Activated CD8-positive, alpha-beta memory T cell treated with anti-CD3 and anti-CD28 coated beads, Interleukin-2, amount 50 U/mL, for 1 hour (primary cell): Measurements from ENCODE around the gene ATG13.
A peak's percentile ranks its signal among the peaks of the same experiment; 100 is the strongest.
"Not testable (repeated sequence)": the region's sequence is repeated elsewhere in the genome, so short reads cannot be mapped to it uniquely, and the experiment has no call there.

ENCODE experiments used
- DNase-seq: peaks from one replicate; pipeline ENCODE4 v3.0.0-alpha.2; 2020; ENCODE audit errors: extremely low read depth

ATG13 gene

DNA sequence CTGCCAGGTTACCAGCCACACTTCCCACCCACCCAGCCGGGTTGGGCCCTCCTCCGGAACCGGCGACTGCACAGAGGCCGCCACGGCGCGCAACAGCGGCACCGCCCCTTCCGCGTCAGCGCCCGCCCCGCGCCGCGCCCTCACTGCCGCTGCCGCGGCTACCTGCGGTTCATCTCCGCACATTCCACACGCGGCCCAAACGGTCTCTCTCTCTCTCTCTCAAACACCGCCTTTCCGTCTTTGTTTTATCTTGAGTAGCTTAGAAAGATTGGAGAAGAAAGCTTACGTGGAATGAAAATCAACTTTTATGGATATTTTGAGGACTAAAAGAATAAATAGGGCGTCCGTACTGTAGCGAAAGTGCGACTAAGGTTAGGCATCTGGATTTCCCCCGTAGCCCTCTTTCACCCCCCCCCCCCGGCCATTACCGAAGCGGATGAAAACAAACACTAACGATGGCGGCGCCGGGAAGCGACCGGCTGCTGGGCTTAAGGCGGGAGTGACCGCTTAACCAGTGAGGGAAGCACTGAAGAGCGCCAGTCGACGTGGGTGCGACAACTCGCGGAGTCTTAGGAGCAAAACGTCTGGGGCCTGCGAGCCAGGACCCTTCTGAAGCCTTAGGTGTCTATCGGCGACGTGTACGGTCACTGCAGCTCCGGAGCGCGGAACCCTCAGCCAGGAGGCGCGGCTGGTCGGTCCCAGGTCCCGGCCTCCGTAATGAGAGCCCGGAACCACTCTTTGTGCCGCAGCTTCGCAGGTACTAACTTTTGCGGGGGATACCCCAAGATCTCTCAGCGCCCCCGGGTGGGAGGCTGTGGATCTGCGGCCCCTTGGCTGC, at the start of gene ATG13, which contains the start of gene HARBI1:
ATG13 (plus strand) TSS at position 420 of the 838 bp plus-strand sequence. CDS start 26,739 bp downstream, outside the sequence.
HARBI1 (minus strand) TSS at position 94 of the 838 bp plus-strand sequence. CDS start 990 bp downstream, outside the sequence.
- peak; percentile 71 for DNase-seq

DNA sequence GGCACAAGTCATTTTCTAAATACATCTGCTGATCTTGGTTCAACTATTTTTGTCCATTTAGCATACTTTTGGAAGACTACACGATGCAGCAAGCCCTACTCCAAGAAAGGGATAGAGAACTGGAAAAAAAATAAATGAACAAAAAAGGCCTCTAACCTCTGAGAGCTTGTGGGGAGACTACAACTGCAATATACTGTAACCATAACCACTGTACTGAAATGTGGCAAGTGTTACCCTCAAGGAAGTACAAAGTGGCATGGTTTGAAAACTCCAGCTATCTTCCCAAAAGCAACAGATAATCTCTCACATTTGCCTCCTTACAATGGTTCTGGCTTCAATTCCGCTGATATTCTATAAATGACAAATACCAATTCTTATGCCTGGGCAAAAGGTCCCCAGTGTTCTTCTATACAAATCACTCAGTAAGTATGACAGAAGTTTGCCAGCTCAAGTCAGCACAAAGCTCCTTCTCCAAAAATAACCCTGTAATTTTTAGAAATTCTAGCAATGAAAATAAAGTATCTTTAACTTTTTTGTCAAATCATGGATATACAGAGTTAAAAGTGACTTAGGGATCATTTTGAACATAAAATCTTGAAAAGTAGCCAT, 46.5 kb upstream of the ATG13 start:
- DNase-seq, result no peak

DNA sequence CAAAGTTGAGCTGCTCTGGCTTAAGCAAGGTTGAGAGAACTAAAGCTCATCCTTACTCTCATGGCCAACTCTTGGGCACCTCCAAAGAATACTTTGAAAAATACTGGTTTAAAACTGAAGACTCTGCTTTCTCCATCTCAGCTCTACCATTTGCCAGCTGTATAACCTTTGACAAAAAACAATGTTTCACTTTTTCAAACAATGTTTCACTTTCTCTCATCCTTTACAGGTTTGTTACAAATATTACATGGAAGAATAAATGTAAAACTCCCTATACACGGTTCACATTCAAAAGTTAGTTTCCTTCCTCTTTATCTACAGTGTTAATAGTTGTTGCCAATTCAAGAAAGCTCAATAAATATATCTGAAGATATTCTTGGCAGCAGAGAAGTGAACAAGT, 42.7 kb upstream of the ATG13 start:
- no peak for DNase-seq

- DNase-seq, result no peak
These were observed 40.3 kb upstream of the ATG13 start for GRCh38 chr11:46577058-46577457.

- no peak for DNase-seq
These were observed 34.8 kb upstream of the ATG13 start for GRCh38 chr11:46582588-46582987.

GRCh38 chr11:46583513-46583912, 33.8 kb upstream of the ATG13 start:
- not testable (repeated sequence) for DNase-seq

DNA sequence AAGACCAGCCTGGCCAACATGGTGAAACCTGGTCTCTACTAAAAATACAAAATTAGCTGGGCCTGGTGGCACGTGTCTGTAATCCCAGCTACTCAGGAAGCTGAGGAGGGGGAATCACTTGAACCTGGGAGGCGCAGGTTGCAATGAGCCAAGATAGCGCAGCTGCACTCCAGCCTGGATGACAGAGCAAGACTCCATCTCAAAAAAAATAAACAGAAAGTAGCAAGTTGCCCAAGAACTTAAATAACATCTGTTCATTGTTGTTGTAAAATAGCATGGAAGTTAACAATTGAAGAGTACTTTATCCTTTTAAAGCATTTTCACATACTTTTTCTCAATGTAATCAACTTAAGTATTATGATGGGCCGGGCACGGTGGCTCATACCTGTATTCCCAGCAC, 29.2 kb upstream of the ATG13 start:
- no peak for DNase-seq

GRCh38 chr11:46588915-46589314, 28.4 kb upstream of the ATG13 start:
- no peak for DNase-seq

DNA sequence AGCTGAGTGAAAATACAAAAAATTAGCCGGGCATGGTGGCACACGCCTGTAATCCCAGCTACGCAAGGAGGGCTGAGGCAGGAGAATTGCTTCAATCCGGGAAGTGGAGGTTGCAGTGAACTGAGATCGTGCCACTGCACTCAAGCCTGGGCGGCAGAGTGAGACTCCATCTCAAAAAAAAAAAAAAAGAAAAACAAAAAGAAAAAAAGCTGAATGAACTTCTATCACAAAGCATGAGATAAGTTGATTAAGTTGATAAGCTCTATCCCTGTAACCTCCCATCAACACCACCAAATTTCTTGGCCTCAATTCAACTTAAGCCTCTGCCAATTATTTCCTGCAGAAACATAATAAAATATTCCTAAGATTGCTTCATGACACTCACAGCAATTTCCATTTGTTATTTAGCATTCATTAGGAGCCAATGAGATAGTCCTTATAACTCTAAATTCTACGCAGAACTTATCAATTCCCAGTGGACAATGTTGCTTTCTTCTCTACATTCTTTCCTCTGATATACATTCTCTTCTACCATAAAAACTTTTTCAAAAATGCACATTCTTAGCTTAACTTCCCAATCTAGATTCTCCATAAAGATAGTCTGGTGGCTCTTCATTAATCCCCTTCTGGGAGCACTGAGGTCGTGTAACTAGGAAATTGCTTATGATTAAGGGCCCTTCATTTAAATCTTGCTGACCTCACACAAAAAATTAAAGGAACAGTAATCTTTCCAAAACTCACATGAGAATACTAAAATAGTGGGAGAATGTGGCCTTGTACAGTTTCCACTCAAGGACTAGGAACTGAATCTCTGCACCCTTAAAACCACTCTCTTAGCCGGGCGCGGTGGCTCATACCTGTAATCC, 26.4 kb upstream of the ATG13 start:
- no peak for DNase-seq

- DNase-seq, result peak; percentile 63
These were observed 23.6 kb upstream of the ATG13 start, which contains the start of gene AMBRA1 for GRCh38 chr11:46593550-46594373. Gene AMBRA1 (minus strand): TSS chr11:46594023. CDS start chr11:46548380, 45,643 bp downstream.

GRCh38 chr11:46594374-46594700, 23.0 kb upstream of the ATG13 start:
- no peak for DNase-seq

DNA sequence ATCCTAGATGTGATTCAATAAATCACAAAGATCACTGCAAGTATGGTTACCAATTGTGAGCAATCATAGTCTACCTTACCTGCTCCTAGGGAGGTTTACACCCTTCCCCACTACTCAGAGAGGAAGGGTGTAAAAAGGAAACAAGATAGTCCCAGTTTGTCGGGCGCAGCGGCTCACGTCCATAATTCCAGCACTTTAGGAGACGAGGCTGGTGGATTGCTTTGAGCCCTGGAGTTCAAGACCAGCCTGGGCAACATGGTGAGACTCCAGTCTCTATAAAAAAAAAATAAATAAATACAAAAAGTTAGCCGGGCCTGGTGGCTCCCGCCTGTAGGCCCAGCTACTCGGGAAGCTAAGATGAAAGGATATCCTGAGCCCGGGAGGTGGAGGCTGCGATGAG, 22.6 kb upstream of the ATG13 start:
- DNase-seq, result no peak

DNA sequence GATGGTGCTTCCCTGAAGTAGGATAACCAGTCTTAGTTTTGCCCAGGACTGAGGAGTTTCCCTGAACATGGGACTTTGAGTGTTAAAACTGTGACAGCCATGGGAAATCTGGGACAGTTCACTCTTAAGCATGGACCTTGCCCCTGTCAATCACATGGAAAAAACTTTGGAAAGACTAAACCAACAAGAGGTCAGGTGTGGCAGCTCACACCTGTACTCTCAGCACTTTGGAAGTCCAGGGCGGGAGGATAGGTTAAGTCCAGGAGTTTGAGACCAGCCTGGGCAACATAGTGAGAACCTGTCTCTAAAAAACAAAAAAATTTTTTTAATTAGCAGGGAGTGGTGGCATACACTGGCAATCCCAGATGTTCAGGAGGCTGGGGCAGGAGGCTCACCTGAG, 20.2 kb upstream of the ATG13 start:
- no peak for DNase-seq

DNA sequence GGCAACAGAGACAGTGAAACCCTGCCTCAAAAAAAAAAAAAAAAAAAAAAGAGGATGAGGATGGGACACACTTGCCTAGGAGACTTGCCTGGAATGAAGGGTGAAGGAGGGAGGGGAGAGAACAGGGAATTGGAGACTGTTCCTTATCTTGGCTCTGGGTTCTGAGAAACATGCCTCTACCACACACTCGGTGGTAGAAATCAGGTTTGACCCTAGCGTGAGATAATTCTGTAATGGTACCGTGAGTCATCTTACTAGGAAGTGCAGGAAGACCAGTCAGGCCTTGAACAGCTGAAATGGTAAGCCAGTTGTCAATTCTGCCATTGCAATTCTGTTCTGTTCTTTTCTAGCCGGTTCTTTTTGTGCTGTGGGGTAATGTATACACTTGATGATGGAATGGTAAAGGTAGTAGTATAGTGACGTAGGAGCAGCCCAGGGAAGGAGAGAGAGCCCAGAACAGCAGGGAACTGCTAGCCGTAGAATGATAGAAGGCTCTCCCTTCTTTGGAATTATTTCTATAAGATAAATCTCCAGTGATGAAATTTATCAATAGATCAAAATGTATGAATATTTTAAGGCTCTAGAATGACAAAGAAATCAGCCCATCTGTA, 19.6 kb upstream of the ATG13 start:
- DNase-seq, result no peak

GRCh38 chr11:46599340-46600193, 17.8 kb upstream of the ATG13 start:
- no peak for DNase-seq

GRCh38 chr11:46600194-46600960, 17.0 kb upstream of the ATG13 start:
- no peak for DNase-seq

- DNase-seq, result no peak
These were observed 16.2 kb upstream of the ATG13 start for GRCh38 chr11:46601129-46601528.

- no peak for DNase-seq
These were observed 13.5 kb upstream of the ATG13 start for GRCh38 chr11:46603704-46604308.

DNA sequence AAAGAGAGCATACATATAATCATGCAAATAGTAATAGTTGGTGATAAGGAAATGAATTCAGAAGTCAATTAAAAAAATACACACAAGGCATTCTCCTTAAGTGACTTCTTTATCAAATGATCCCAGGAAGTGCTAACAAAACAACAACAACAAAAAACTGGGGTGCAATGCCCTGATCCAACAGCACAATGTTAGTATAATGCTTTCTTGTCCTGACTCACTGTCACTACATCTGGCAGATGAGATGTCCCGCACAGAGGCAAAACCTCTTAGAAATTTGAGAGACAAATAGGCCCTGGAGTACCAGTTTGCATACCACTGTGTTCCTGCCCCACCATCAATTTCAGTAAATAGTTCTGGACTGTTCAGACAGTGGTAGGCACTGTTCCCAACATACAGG, 12.6 kb upstream of the ATG13 start:
- DNase-seq, result no peak
